GM12875 (cell line): ENCODE measurements around the gene ELMO1.
"Not testable (repeated sequence)": the region's sequence is repeated elsewhere in the genome, so short reads cannot be mapped to it uniquely, and the experiment has no call there.

ENCODE experiments used
- H3K4me3 ChIP-seq: one replicate; pipeline ENCODE4 v1.5.1; 2011; ENCODE audit warnings: low read depth, low read length, control low read depth
- TF ChIP-seq, protein P1 (sequence below): IDR thresholded peaks from 2 replicates; pipeline ENCODE4 v1.5.1; 2011; ENCODE audit warnings: low read depth, mild to moderate bottlenecking, control low read depth, inconsistent platforms, low read length, moderate library complexity, borderline replicate concordance; ENCODE audit not compliant: insufficient read depth

The ELMO1 gene

DNA sequence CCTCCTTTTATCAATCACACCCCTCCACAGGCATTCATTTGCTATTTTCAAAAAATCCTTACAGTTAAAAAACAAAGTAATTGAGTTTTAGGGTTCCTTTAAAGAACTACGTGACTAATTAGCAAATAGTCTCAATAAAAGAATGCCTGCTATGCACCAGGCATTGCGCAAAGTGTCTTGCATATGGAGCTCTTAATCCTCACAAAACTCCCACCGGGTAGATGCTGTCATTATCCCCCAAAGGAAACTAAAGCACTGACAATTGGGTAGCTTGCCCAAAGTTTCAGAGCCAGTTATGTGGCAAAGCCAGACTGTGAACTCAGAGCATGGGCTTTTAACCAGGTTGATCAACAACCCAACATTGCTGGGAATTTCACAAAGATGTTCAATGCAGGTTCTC is 305.7 kb downstream of the ELMO1 start:
- TF ChIP-seq, protein P1, sequence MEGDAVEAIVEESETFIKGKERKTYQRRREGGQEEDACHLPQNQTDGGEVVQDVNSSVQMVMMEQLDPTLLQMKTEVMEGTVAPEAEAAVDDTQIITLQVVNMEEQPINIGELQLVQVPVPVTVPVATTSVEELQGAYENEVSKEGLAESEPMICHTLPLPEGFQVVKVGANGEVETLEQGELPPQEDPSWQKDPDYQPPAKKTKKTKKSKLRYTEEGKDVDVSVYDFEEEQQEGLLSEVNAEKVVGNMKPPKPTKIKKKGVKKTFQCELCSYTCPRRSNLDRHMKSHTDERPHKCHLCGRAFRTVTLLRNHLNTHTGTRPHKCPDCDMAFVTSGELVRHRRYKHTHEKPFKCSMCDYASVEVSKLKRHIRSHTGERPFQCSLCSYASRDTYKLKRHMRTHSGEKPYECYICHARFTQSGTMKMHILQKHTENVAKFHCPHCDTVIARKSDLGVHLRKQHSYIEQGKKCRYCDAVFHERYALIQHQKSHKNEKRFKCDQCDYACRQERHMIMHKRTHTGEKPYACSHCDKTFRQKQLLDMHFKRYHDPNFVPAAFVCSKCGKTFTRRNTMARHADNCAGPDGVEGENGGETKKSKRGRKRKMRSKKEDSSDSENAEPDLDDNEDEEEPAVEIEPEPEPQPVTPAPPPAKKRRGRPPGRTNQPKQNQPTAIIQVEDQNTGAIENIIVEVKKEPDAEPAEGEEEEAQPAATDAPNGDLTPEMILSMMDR, result no peak
- H3K4me3 ChIP-seq, result no peak overlapping the region

DNA sequence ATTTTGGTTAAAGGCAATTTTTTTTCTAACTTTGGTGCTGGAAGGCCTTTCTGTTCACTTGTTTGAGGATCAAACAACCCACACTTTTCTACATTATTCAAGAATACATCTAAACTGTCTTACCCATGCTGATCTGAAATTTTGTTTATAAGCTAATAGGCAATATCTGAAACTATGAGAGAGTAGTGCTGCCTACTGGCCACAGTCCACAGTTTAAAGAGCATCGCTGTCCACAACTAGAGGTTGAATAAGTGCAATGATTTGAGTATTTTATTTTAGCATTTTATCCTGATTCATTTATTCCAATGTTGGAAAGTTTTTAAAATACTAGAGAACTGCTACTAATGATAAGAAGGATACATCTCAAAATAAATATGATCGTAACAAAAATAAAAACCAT is 306.9 kb downstream of the ELMO1 start:
- TF ChIP-seq, protein P1, result no peak
- no peak overlapping the region for H3K4me3 ChIP-seq

DNA sequence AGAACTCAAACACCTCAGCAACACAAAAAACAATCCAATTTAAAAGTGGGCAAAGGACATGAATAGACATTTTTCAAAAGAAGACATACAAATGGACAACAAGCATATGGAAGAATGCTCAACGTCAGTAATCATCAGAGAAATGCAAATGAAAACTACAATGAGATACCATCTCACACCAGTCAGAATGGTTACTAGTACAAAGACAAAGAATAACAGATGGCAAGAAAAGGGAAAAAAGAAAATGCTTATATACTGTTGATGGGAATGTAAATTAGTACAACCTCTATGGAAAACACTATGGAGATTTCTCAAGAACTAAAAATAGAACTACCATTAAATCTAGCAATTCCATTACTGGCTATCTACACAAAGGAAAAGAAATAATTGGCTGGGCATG is 314.8 kb downstream of the ELMO1 start:
- not testable (repeated sequence) for H3K4me3 ChIP-seq

DNA sequence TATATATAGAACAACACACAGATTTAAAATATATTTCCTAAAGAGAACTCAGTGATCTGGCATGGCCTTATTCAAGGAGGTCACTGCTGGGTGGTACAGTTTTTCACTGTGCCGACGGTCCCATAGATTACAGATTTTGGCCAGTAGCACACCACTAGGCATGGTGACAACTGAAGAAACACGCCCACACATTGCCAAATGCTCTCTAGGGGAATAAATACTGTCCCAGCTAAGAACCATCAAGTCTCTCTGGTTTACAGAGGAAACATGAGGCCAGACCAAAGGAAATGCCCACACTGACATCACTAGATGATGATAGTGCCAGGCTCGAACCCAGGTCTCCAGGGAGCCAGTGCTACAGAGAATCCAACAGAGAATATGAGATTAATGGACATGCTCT is 316.8 kb downstream of the ELMO1 start:
- H3K4me3 ChIP-seq, result no peak overlapping the region
- TF ChIP-seq, protein P1, result no peak

DNA sequence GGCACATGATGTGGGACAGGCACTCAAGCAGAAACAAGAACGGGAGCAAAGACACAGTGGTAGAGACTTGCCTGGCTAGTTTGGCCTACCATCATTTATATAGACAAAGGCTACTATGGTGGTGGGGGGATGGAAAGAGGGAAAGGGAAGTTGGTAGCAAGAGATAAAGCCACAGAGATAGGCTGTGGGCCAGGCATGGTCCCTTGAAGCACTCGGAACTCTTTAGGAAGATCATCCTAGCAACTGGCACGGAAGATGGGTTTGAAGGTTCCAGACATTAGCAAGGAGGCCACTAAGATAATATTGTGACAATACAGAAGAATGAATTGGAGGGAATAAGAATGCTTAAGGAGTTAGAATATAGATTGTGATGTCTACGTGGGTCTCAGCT is 319.6 kb downstream of the ELMO1 start:
- no peak overlapping the region for H3K4me3 ChIP-seq
- TF ChIP-seq, protein P1, result no peak

DNA sequence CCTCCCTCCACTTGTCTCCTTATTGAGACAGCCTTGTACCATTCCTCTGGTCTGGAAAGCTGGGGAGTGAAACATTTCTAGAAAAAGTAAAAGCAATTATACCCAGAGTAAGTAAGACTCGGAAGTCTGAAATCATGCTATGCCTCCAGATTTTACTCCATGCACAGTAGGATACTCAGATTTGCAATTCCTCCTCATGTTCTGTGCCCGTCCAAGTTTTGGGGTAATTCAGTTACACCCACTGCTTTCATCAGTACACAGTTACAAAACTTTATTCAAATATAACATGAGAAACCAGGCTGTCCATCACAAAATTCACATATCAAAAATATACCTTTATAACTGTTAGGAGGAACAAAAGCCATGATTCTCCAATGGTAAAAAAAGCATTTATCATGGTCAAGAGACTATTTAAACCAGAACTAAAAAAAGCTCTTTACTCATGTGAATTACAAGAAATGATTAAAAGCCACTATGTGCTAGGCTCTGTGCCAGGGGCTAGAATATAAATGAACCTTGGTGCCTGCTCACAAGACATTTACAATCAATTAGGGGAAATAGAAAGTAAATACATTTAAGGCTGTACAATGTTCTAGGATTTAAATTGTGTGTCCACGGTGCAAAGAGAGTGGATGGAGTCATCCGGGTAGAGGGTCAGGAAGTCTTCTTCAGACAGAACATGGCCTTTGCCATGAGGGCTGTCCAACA is 320.2 kb downstream of the ELMO1 start:
- no peak overlapping the region for H3K4me3 ChIP-seq
- TF ChIP-seq, protein P1, result no peak

DNA sequence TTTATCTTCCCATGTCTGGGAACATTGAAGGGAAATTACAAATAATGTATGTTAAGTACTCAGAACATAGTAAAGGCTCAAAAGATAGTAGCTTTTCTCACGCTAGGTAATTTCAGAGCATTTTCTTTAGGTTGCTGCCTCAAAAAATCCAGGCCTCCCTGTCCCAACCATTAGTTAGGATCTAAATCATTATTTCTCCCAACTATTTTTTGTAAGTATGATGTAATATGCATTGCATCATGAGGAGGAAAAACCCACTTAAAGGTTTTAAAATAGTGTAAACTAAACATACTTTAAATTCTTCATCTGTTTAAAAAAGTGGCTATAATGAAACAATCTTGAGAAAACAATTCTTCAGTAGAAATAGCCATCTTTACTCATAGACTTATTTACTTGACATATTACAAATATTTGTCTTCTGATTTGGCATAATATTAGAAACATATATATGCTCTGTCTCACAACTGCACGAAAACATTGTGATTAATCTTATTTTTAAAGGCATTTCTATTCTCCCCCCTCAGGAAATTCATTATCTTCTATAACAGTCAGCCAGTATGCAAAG is 329.3 kb downstream of the ELMO1 start:
- TF ChIP-seq, protein P1, result no peak
- H3K4me3 ChIP-seq, result no peak overlapping the region

DNA sequence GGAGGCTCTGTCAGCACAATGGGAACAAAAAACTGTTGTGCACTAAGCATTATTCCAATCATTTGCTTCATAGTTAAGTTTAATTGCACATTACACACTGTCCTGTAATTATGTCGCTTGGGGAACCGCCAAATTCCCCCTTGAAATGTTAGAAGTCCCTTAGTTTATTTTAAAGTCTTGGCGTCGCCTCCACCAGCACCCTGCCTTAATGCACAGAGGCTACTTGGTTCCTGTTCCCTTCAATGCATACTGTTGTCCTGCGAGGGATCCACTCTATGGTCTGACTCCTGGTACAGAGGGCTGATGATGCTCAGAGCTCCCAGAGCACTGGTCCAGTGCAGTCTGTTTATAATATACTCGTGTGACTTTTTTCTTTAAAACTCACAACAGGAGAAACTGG is 330.7 kb downstream of the ELMO1 start:
- no peak overlapping the region for H3K4me3 ChIP-seq
- TF ChIP-seq, protein P1, result no peak
